ENCODE measurements around the gene PMPCB.
"Not testable (repeated sequence)": the region's sequence is repeated elsewhere in the genome, so short reads cannot be mapped to it uniquely, and the experiment has no call there.

DNA sequence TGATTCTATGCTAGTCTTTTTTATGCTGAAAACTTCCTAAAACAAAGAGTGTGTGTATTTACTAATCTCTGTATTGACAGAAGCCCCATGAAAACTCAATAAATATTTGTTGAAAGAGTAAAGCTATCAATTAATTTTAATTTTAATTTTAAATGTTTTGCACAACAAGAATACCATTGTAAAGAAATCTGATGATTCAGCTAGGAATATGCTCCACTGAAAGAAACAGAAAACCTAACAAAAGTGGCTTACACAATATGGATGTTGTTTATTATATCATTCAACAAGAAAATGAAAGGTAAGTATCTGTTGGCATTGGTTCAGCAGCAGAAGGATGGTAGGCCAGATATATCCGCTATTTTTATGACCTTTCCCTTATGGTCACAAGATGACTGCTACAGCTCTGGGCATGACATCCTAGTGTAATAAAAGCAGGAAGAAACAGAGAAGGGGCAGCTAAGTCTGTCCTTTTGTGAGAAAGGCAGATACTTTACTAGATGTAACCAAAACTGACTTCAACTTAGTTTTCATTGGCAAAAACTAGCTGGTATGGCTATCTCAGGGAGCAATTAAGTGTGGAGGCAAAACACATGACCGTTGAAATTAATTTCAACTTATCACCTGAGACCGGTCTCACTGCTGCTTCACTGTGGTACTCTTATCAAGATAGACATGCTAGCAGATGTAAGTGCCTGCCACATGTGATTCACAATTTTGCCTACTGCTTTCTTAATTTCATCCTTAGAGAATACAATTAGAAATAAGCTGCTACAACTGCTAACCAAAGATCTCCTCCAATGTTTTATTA is 43.3 kb upstream of the PMPCB start:
- TF ChIP-seq, protein P1, sequence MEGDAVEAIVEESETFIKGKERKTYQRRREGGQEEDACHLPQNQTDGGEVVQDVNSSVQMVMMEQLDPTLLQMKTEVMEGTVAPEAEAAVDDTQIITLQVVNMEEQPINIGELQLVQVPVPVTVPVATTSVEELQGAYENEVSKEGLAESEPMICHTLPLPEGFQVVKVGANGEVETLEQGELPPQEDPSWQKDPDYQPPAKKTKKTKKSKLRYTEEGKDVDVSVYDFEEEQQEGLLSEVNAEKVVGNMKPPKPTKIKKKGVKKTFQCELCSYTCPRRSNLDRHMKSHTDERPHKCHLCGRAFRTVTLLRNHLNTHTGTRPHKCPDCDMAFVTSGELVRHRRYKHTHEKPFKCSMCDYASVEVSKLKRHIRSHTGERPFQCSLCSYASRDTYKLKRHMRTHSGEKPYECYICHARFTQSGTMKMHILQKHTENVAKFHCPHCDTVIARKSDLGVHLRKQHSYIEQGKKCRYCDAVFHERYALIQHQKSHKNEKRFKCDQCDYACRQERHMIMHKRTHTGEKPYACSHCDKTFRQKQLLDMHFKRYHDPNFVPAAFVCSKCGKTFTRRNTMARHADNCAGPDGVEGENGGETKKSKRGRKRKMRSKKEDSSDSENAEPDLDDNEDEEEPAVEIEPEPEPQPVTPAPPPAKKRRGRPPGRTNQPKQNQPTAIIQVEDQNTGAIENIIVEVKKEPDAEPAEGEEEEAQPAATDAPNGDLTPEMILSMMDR (IDR thresholded peaks at IDR 0.05; ENCODE audit: low read length) = not testable (repeated sequence)
- TF ChIP-seq EZH2 (optimal IDR thresholded peaks at IDR 0.05; ENCODE audit: low read depth, low read length); EZH2phosphoT487 (IDR thresholded peaks at IDR 0.05; ENCODE audit: low read length): not testable (repeated sequence)

Data from MM.1S (cell line).